HG03175 (cell line): ENCODE results near the gene MYO16.

ENCODE experiments used
- ATAC-seq: cut with Tn5 transposase; IDR thresholded peaks from one replicate; pipeline ENCODE4 v1.9.1; 2021; ENCODE audit warnings: mild to moderate bottlenecking, moderate library complexity; ENCODE audit not compliant: unreplicated experiment

Gene MYO16

GRCh38 chr13:109165417-109165904, 536.0 kb downstream of the MYO16 start:
- no peak for ATAC-seq

- peak; percentile 40 for ATAC-seq
Observed at GRCh38 chr13:109166804-109167203, 537.4 kb downstream of the MYO16 start.

GRCh38 chr13:109172136-109172535, 542.7 kb downstream of the MYO16 start:
- ATAC-seq, result no peak

GRCh38 chr13:109175666-109176065, 546.3 kb downstream of the MYO16 start:
- no peak for ATAC-seq

GRCh38 chr13:109180905-109181425, 551.6 kb downstream of the MYO16 start:
- ATAC-seq, result no peak

- ATAC-seq, result no peak
Observed at GRCh38 chr13:109182777-109183465, 553.5 kb downstream of the MYO16 start.

GRCh38 chr13:109191413-109191812, 562.0 kb downstream of the MYO16 start:
- no peak for ATAC-seq

- ATAC-seq, result no peak
Observed at GRCh38 chr13:109192306-109192705, 562.9 kb downstream of the MYO16 start.

GRCh38 chr13:109196948-109197347, 567.5 kb downstream of the MYO16 start:
- no peak for ATAC-seq

GRCh38 chr13:109198585-109198984, 569.2 kb downstream of the MYO16 start:
- ATAC-seq, result no peak

GRCh38 chr13:109199280-109199679, 569.9 kb downstream of the MYO16 start:
- no peak for ATAC-seq

- no peak for ATAC-seq
Observed at GRCh38 chr13:109200556-109200955, 571.1 kb downstream of the MYO16 start.

GRCh38 chr13:109203587-109203986, 574.2 kb downstream of the MYO16 start:
- ATAC-seq, result no peak

- ATAC-seq, result no peak
Observed at GRCh38 chr13:109204252-109204651, 574.8 kb downstream of the MYO16 start.

GRCh38 chr13:109204657-109205056, 575.2 kb downstream of the MYO16 start:
- ATAC-seq, result no peak

- ATAC-seq, result no peak
Observed at GRCh38 chr13:109205315-109205714, 575.9 kb downstream of the MYO16 start.

GRCh38 chr13:109206616-109207015, 577.2 kb downstream of the MYO16 start:
- ATAC-seq, result no peak

- ATAC-seq, result no peak
Observed at GRCh38 chr13:109207622-109208021, 578.2 kb downstream of the MYO16 start.

GRCh38 chr13:109208522-109208921, 579.1 kb downstream of the MYO16 start:
- ATAC-seq, result no peak

GRCh38 chr13:109209526-109209925, 580.1 kb downstream of the MYO16 start:
- ATAC-seq, result no peak

- no peak for ATAC-seq
Observed at GRCh38 chr13:109211616-109212015, 582.2 kb downstream of the MYO16 start.

- ATAC-seq, result no peak
Observed at GRCh38 chr13:109212650-109213049, 583.2 kb downstream of the MYO16 start.

- no peak for ATAC-seq
Observed at GRCh38 chr13:109213714-109214113, 584.3 kb downstream of the MYO16 start.
